GM19351 (cell line): ENCODE measurements around the gene ADCY1.

Experiments
- ATAC-seq: cut with Tn5 transposase; IDR thresholded peaks from one replicate; pipeline ENCODE4 v1.9.1; 2021; ENCODE audit warnings: mild to moderate bottlenecking, moderate library complexity; ENCODE audit not compliant: unreplicated experiment

The ADCY1 gene

GRCh38 chr7:45592230-45592991, 18.2 kb downstream of the ADCY1 start:
- no peak for ATAC-seq

GRCh38 chr7:45593121-45593541, 19.0 kb downstream of the ADCY1 start:
- no peak for ATAC-seq

GRCh38 chr7:45593877-45594276, 19.7 kb downstream of the ADCY1 start:
- no peak for ATAC-seq

- no peak for ATAC-seq
Measured at GRCh38 chr7:45594745-45595535, 20.8 kb downstream of the ADCY1 start.

- no peak for ATAC-seq
Measured at GRCh38 chr7:45595809-45596664, 21.9 kb downstream of the ADCY1 start.

- ATAC-seq: no peak
Measured at GRCh38 chr7:45596665-45597095, 22.5 kb downstream of the ADCY1 start.

- no peak for ATAC-seq
Measured at GRCh38 chr7:45597286-45597984, 23.3 kb downstream of the ADCY1 start.

- ATAC-seq: no peak
Measured at GRCh38 chr7:45598886-45599520, 24.8 kb downstream of the ADCY1 start.

- no peak for ATAC-seq
Measured at GRCh38 chr7:45599851-45600706, 25.9 kb downstream of the ADCY1 start.

- no peak for ATAC-seq
Measured at GRCh38 chr7:45601094-45601493, 26.9 kb downstream of the ADCY1 start.

- no peak for ATAC-seq
Measured at GRCh38 chr7:45601816-45602540, 27.8 kb downstream of the ADCY1 start.

GRCh38 chr7:45606050-45606449, 31.9 kb downstream of the ADCY1 start:
- no peak for ATAC-seq

GRCh38 chr7:45606931-45607330, 32.8 kb downstream of the ADCY1 start:
- ATAC-seq: no peak

GRCh38 chr7:45609180-45609579, 35.0 kb downstream of the ADCY1 start:
- no peak for ATAC-seq

- no peak for ATAC-seq
Measured at GRCh38 chr7:45610019-45610418, 35.9 kb downstream of the ADCY1 start.

- ATAC-seq: no peak
Measured at GRCh38 chr7:45610660-45611299, 36.6 kb downstream of the ADCY1 start.

- no peak for ATAC-seq
Measured at GRCh38 chr7:45617166-45617565, 43.0 kb downstream of the ADCY1 start.

- no peak for ATAC-seq
Measured at GRCh38 chr7:45622058-45622457, 47.9 kb downstream of the ADCY1 start.
